ENCODE data around the gene CASS4.

CASS4 gene

DNA sequence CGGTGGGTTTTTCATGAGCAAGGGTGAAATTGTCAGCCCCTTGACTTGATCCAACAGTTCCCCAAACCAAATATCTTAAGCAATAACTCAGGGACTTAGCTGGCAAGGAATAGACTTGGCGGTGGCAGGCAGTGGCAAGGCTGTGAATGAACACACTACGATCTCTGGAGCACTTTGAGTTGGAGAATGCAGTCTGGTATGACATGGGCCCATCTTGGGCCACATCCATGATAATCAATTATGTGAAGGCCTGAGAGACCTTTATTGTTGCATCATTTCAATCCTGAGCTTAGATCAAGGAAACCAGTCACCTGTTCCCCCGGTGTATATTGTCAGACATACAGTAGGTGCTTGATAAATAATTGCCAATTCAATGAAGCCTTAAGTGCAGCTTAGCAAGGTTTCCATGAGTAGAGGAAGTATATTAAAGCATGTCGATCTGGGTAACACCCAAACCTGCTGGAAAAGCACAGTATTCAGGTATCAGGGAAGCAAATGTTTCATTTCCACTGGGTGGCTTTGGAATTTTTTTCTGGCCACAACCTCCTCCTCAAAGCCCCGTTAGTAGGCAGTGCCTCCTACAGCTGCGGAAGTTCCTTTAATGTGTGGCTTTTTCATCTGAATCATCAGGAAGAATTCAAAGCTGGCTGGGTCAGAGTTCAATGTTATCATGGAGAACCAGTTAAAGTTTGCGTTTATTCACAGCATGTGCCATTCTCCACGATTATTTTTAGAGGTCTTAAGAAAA is 10.2 kb downstream of the CASS4 start:
- no peak overlapping the region for H3K27ac ChIP-seq

GRCh38 chr20:56422824-56423189 is 10.7 kb downstream of the CASS4 start:
- no peak overlapping the region for H3K27ac ChIP-seq
- DNase-seq (ENCODE audit: low read depth, low spot score): no peak

More for the DNA sequence above, 10.2 kb downstream of the CASS4 start:
- no peak for DNase-seq (ENCODE audit: low read depth, low spot score)

DNA sequence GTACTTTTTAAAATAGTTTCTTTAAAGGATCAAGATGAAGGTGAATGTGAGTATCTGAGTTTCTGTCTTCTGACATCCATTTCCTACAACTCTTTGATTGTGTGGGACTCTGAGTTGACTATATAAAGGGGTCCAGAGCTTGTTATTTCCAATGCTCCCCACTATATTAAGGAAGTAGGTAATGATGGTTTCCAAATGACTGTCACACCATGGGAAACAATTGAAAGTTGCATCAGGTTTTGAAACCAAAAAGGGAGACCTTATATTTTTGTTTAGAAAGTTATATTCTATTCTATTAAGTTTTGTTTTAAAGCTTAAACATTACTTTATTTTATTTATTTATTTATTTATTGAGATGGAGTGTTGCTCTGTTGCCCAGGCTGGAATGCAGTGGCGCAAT is 11.2 kb downstream of the CASS4 start:
- no peak overlapping the region for H3K27ac ChIP-seq
- no peak for DNase-seq (ENCODE audit: low read depth, low spot score)

- DNase-seq (ENCODE audit: low read depth, low spot score): no peak
- H3K27ac ChIP-seq: no peak overlapping the region
These were observed 11.8 kb downstream of the CASS4 start for GRCh38 chr20:56423886-56424285.

- no peak overlapping the region for H3K27ac ChIP-seq
- DNase-seq (ENCODE audit: low read depth, low spot score): no peak
These were observed 12.9 kb downstream of the CASS4 start for GRCh38 chr20:56424931-56425330.

DNA sequence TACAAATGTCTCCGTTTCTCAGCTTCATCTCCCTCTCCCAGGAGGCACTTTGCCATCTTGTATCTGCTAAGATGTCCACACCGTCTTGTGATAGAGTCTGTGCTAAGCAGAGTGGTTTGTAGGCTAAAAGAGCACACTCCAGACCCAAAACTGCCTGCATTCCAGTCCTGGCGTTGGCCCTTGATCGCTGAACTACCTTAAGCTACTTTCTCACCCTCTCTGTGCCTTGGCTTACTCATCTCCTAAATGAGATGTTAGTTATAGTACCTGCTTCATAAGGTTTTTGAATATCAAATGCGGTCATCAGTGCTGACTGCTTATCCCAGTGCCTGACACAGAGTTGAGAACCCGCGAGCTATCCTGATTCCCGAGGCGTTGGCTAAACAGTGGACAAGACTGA is 14.0 kb downstream of the CASS4 start:
- no peak for DNase-seq (ENCODE audit: low read depth, low spot score)
- H3K27ac ChIP-seq: no peak overlapping the region

GRCh38 chr20:56426926-56427325 is 14.9 kb downstream of the CASS4 start:
- no peak for DNase-seq (ENCODE audit: low read depth, low spot score)

GRCh38 chr20:56427797-56428196 is 15.7 kb downstream of the CASS4 start:
- no peak for DNase-seq (ENCODE audit: low read depth, low spot score)
- H3K27ac ChIP-seq: no peak overlapping the region

More at GRCh38 chr20:56426926-56427325, 14.9 kb downstream of the CASS4 start:
- H3K27ac ChIP-seq: no peak overlapping the region

GRCh38 chr20:56428410-56428809 is 16.4 kb downstream of the CASS4 start:
- H3K27ac ChIP-seq: no peak overlapping the region
- no peak for DNase-seq (ENCODE audit: low read depth, low spot score)

GRCh38 chr20:56428881-56429280 is 16.8 kb downstream of the CASS4 start:
- DNase-seq (ENCODE audit: low read depth, low spot score): no peak
- no peak overlapping the region for H3K27ac ChIP-seq

DNA sequence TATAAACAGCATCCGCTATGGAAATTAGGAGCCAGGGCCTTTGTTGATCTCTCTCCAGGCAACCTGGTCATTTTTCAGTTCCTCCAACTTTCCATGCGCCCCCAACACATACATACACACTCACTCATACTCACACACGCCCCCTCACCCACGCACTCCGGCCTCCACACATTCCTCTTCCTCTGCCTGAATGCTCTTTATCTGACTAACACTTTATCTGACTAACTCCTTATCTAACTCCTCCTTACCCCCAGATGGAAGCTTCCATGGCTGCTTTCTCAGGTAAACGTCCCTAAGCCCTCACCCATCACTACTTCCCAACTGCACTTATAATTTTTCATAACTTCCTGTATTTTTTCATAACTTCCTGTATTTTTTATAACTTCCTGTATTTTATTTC is 17.4 kb downstream of the CASS4 start:
- DNase-seq (ENCODE audit: low read depth, low spot score): no peak
- no peak overlapping the region for H3K27ac ChIP-seq

GRCh38 chr20:56429941-56430340 is 17.9 kb downstream of the CASS4 start:
- no peak overlapping the region for H3K27ac ChIP-seq
- no peak for DNase-seq (ENCODE audit: low read depth, low spot score)

DNA sequence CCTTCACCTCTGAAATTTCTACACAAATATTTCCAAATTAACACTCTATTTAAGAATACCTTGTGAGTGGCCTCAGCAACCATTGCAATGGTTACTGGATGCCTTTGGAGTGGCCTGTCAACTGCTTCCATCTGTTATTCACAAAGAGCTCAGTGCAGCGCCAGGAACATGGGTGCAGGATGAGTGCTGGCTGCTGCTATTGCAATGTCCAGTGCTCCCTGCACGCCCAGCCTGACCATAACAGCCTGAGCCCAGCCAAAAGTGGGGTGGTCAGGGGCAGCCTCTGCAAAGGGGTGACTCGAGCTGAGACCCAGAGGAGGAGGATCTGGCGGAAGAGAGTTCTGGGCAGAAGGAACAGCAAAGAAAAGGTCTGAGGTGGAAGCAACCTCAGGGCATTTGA is 18.4 kb downstream of the CASS4 start:
- DNase-seq (ENCODE audit: low read depth, low spot score): no peak
- H3K27ac ChIP-seq: no peak overlapping the region

DNA sequence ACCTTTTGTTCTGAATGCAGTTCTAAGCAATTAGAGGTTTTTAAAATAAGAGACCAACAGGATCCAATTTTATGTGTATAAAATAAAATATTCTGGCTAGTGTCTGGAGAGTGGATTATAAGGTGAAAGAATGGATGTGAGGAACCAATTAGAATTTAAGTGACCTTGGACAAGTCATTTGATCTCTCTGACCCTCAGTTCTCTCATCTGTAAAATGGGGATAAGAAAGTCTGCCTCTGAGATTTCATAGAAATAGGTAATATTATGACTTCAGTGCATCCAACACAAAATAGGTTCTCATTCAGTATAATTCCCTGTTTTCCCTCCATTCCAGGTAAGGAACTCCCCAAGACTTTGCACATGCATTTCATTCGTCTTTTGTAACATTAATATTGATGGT is 18.9 kb downstream of the CASS4 start:
- no peak overlapping the region for H3K27ac ChIP-seq
- no peak for DNase-seq (ENCODE audit: low read depth, low spot score)

DNA sequence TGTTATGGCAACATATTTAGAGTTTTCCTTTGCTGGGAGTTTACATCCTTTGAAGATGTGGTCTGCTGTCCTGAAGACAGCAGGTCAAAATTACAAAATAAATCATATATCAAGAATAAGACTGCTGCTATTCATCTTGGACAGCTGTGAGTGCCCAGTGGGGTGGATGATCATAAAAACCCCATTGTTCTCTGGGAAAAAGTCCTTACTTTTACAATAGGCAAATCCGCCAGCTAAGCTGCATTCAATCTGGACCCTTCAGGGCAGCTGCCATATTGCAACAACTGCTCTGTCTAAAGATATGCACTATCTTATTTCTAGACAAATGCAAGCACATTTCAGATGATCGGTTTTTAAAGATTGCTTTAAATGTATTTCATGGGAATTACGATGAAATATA is 19.4 kb downstream of the CASS4 start:
- H3K27ac ChIP-seq: no peak overlapping the region
- no peak for DNase-seq (ENCODE audit: low read depth, low spot score)

GRCh38 chr20:56433221-56433879 is 21.3 kb downstream of the CASS4 start:
- no peak overlapping the region for H3K27ac ChIP-seq
- no peak for DNase-seq (ENCODE audit: low read depth, low spot score)

GRCh38 chr20:56433880-56434255 is 21.8 kb downstream of the CASS4 start:
- no peak for DNase-seq (ENCODE audit: low read depth, low spot score)
- H3K27ac ChIP-seq: no peak overlapping the region

- H3K27ac ChIP-seq: no peak overlapping the region
These were observed 25.3 kb downstream of the CASS4 start for GRCh38 chr20:56437196-56437960.

DNA sequence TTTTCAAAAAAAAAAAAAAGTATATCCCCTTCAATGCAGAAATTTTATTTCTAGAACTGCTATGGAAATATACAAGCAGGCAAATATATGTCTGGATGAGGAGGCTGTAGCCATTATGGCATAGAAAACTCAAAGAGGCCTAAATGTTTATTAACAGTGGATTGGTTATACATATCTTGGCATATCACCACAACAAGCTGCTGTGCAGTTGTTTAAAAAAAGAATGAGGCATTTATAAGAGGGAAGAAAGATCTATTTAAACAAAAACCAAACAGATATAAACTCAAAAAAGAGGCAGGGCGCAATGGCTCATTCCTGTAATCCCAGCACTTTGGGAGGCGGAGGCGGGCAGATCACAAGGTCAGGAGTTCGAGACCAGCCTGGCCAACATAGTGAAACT is 26.2 kb downstream of the CASS4 start:
- H3K27ac ChIP-seq: no peak overlapping the region
- no peak for DNase-seq (ENCODE audit: low read depth, low spot score)

More at GRCh38 chr20:56437196-56437960, 25.3 kb downstream of the CASS4 start:
- no peak for DNase-seq (ENCODE audit: low read depth, low spot score)

- H3K27ac ChIP-seq: no peak overlapping the region
These were observed 27.8 kb downstream of the CASS4 start for GRCh38 chr20:56439771-56440291.

More at GRCh38 chr20:56439771-56440291, 27.8 kb downstream of the CASS4 start:
- no peak for DNase-seq (ENCODE audit: low read depth, low spot score)
